K562 (cell line): ENCODE results near the gene CABP2. TPM values are rescaled to one million over a fixed set of nuclear protein-coding genes. Genes with fewer than 3 reads are reported as not detected.

ENCODE experiments used
- ATAC-seq: fragments of 200-7000 bp; cut with Tn5 transposase; 3 replicates; pipeline ENCODE4 v1.9.1; 2020; ENCODE audit warnings: moderate library complexity
- BruUV-seq: library from RNA; stranded (reverse); fragments of 400-500 nt; replicated peaks from 2 replicates; lab custom pipeline; 2021; lab: Mats Ljungman, UMichigan
- CTCF ChIA-PET: fragments of 300-600 bp; formaldehyde crosslinking; extraction: SDS; loops from one replicate; lab custom pipeline; 2021; ENCODE audit warnings: low intra/inter-chr PET ratio; lab: Yijun Ruan, JAX
- POLR2A ChIA-PET: fragments of 300-600, 350-650 bp; sonication (Branson Sonifier 250); formaldehyde crosslinking; extraction: SDS; loops from one replicate; lab custom pipeline; 2021; ENCODE audit warnings: antibody characterized with exemption, inconsistent platforms; lab: Yijun Ruan, JAX
- DNase-seq, 4 experiments: peaks; one replicate each; pipeline versions ENCODE4 v3.0.0 to v3.0.0-alpha.2; 2011 to 2018; ENCODE audit warnings: low spot score in 3 of 4, mixed read lengths in 3 of 4; ENCODE audit errors: extremely low read depth in 1 of 4
- FAIRE-seq: peaks from 2 replicates; lab custom pipeline; 2011; peaks lifted over from hg19 to GRCh38; lab: Jason Lieb, UNC
- H2AFZ ChIP-seq: 2 replicates; pipeline ENCODE4 v1.6.0; 2011; ENCODE audit warnings: low read depth, low read length, control low read depth, inconsistent platforms
- H3K27ac ChIP-seq: fragments of 200-600 bp; 3 replicates; pipeline ENCODE4 v1.8.0; 2011; ENCODE audit warnings: low read depth, mild to moderate bottlenecking, control low read depth, inconsistent platforms, low read length, moderate library complexity, mixed read lengths; ENCODE audit errors: extremely low read depth
- H3K27me3 ChIP-seq, 2 experiments: fragments of 300-600 bp in 1 of 2; 2 replicates in 1 of 2; 3 replicates in 1 of 2; pipeline versions ENCODE4 v1.6.0 to v1.8.0; 2011; ENCODE audit warnings: inconsistent platforms in 2 of 2, low read length in 2 of 2, mild to moderate bottlenecking in 1 of 2, mixed read lengths in 1 of 2, moderate library complexity in 1 of 2; ENCODE audit not compliant: control insufficient read depth in 2 of 2, insufficient read depth in 2 of 2
- H3K36me3 ChIP-seq: fragments of 300-600 bp; 3 replicates; pipeline ENCODE4 v1.8.0; 2011; ENCODE audit warnings: mild to moderate bottlenecking, low read length, inconsistent platforms; ENCODE audit not compliant: control insufficient read depth, insufficient read depth
- H3K4me1 ChIP-seq, 2 experiments: fragments of 200-600 bp in 1 of 2; replicated peaks in 1 of 2; 2 replicates in 1 of 2; 3 replicates in 1 of 2; pipeline versions ENCODE4 v1.5.1 to v1.8.0; 2011; ENCODE audit warnings: inconsistent platforms in 2 of 2, low read length in 2 of 2, mild to moderate bottlenecking in 1 of 2, mixed read lengths in 1 of 2, moderate library complexity in 1 of 2; ENCODE audit not compliant: control insufficient read depth in 2 of 2, insufficient read depth in 2 of 2
- H3K4me2 ChIP-seq: 2 replicates; pipeline ENCODE4 v1.6.1; 2011; ENCODE audit warnings: low read length, control low read depth, inconsistent platforms, mixed read lengths; ENCODE audit not compliant: insufficient read depth
- H3K4me3 ChIP-seq: fragments of 200-600 bp; sonication (generic), shearing (Covaris generic); 2 replicates; pipeline ENCODE4 v1.5.1; 2016; ENCODE audit warnings: control low read depth, inconsistent platforms
- H3K79me2 ChIP-seq: fragments of 200-600 bp; 3 replicates; pipeline ENCODE4 v1.8.0; 2011; ENCODE audit warnings: low read length, inconsistent platforms; ENCODE audit not compliant: control insufficient read depth, insufficient read depth
- H3K9ac ChIP-seq, 2 experiments: 2 replicates each; pipeline versions ENCODE4 v1.6.0 to v1.6.1; 2011; ENCODE audit warnings: low read depth in 2 of 2, low read length in 2 of 2, control low read depth in 1 of 2, inconsistent platforms in 1 of 2, mild to moderate bottlenecking in 1 of 2, mixed read lengths in 1 of 2; ENCODE audit not compliant: insufficient read depth in 1 of 2
- H3K9me1 ChIP-seq: one replicate; pipeline ENCODE4 v1.6.0; 2011; ENCODE audit warnings: inconsistent platforms, mild to moderate bottlenecking, low read length, moderate library complexity; ENCODE audit not compliant: control insufficient read depth, insufficient read depth
- H3K9me3 ChIP-seq: replicated peaks from 2 replicates; pipeline ENCODE4 v1.5.1; 2011; ENCODE audit warnings: low read depth, low read length, inconsistent platforms; ENCODE audit not compliant: control insufficient read depth, insufficient read depth
- H4K20me1 ChIP-seq: replicated peaks from 2 replicates; pipeline ENCODE4 v1.6.1; 2011; ENCODE audit warnings: low read length, inconsistent platforms, mixed read lengths; ENCODE audit not compliant: control insufficient read depth, insufficient read depth
- NR3C1 ChIP-seq: sonication (generic); formaldehyde crosslinking; IDR thresholded peaks from 2 replicates; pipeline ENCODE4 v1.8.1; 2022; ENCODE audit warnings: missing genetic modification reagents
- WGBS: fragments of 100-300 bp; shearing (Covaris generic); methylation state at CpG from one replicate; pipeline ENCODE4 v1.1.6; 2016; ENCODE audit warnings: low coverage, mixed read lengths; ENCODE audit not compliant: insufficient coverage; ENCODE audit errors: missing lambda C conversion rate; 5-methylcytosine and 5-hydroxymethylcytosine counted together
- in situ Hi-C: fragments of 300-500 bp; cut with MboI; formaldehyde crosslinking; loops from 4 replicates; pipeline ENCODE4 v1.15.0; 2018; ENCODE audit warnings: inconsistent platforms, mixed read lengths
- intact Hi-C: fragments of 100-400 bp; cut with micrococcal nuclease; formaldehyde crosslinking; loops from 2 replicates; pipeline ENCODE4 v1.14.2; 2022
- polyA plus RNA-seq, 8 experiments: library from polyadenylated mRNA; depleted of rRNA in 4 of 8; stranded (reverse) in 5 of 8; unstranded in 3 of 8; fragments of >200 nt; fragmentation: Nextera tagmentation in 2 of 8; fragmentation: Illumina TruSeq in 1 of 8; extraction: Ambion mirVana in 2 of 8; extraction: Trizol in 1 of 8; gene quantifications; 2 replicates each; pipeline versions ENCODE4 v1.2.1 to v1.2.3, GENCODE V29; 2011 to 2014; ENCODE audit warnings: inconsistent platforms in 1 of 8, missing spikeins in 1 of 8
- total RNA-seq, 7 experiments: library from RNA; depleted of rRNA in 6 of 7; stranded (reverse); fragments of >200 nt in 6 of 7; fragmentation: Illumina TruSeq in 2 of 7; extraction: Trizol in 2 of 7; gene quantifications; 2 replicates each; pipeline versions ENCODE4 v1.2.1 to v1.2.3, GENCODE V29; 2011 to 2021; ENCODE audit warnings: low replicate concordance in 1 of 7
- TF ChIP-seq, protein P1 (sequence below): fragments of 250-450 bp; sonication (Bioruptor Pico); IDR thresholded peaks from 2 replicates; pipeline ENCODE4 v1.8.0; 2021; ENCODE audit warnings: mild to moderate bottlenecking, moderate library complexity

CABP2 gene
- total and polyA plus RNA-seq, 9 of the 15 experiments (the other 6 are each of a cell fraction or from before 2014, with no cell fraction given), result not detected

DNA sequence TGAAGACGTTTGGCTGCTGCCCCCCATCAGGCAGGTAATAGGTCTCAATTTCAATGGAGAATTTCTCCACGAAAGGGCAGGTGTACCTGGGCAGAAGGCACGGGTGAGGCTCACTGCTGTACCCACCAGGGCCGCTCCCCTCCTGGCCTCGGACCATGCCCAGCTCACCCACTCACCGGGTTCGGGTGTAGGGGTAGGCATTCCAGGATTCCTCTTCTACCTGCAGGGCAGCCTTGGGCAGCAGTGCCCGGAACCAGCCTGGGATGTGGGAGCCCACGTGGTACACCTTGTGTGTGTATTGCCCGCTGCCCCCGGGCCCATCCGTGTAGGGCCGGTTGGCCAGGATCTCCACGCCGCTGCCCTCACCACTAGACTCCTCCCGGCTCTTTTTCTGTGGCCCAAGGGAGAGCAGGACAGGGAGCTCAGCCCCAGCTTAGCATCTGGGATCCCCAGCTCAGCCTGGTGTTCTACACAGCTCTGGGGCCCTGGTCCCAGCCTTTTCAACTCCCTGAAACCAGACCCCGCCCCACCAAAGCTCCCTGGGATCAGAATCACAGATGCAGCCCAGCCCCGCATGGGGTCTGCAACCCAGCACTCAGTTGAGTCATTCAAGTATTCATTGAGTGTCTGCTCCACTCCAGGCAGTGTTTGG is 20.8 kb downstream of the CABP2 start:
- in situ Hi-C loops (no loop called here), intact Hi-C loops (no loop called here)
- Histone ChIP-seq H3K4me2 (no peak overlapping the region), H3K9me3 (no peaks in the 10 kb centered on the region), H3K27me3 (no peaks in the 10 kb centered on the region), H3K36me3 (peaks cover 61% of the 10 kb centered on the region; the same call in 2 of the 3 replicates), H4K20me1 (no peaks in the 10 kb centered on the region), H3K4me1 (peaks cover 23 to 74% of the 10 kb centered on the region in 2 experiments), H3K9ac (0 out of 4 replicates have a peak overlapping the region, but pooled peaks of 1 of the 2 experiments have one; percentile 37), H3K4me3 (no peak overlapping the region), H3K79me2 (peaks cover 30% of the 10 kb centered on the region), H3K9me1 (peaks cover 6% of the 10 kb centered on the region), H3K27ac (no peak overlapping the region), H2AFZ (no peak overlapping the region)
- 0 out of 2 replicates have a peak, but pooled peaks have one; percentile 8 for TF ChIP-seq NR3C1 (CRISPR knock-in tag)
- TF ChIP-seq, protein P1, sequence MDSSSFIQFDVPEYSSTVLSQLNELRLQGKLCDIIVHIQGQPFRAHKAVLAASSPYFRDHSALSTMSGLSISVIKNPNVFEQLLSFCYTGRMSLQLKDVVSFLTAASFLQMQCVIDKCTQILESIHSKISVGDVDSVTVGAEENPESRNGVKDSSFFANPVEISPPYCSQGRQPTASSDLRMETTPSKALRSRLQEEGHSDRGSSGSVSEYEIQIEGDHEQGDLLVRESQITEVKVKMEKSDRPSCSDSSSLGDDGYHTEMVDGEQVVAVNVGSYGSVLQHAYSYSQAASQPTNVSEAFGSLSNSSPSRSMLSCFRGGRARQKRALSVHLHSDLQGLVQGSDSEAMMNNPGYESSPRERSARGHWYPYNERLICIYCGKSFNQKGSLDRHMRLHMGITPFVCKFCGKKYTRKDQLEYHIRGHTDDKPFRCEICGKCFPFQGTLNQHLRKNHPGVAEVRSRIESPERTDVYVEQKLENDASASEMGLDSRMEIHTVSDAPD (CRISPR knock-in tag), result no peak
- WGBS, result 90% methylated on average over 17 of the region's 18 CpGs
- no peak for ATAC-seq
- FAIRE-seq, result no peak
- BruUV-seq, result no TSS peak
- CTCF ChIA-PET, result no interaction called here
- POLR2A ChIA-PET, result interaction anchor here (0.6 to 1.1 kb wide), 2 partner anchors 12 to 120 kb away, joined by 3 read pairs; no protein-coding TSS in a partner anchor
- no peak for DNase-seq
